Measurements from ENCODE around the gene PTTG1IP.
"Not testable (repeated sequence)": the region's sequence is repeated elsewhere in the genome, so short reads cannot be mapped to it uniquely, and the experiment has no call there.

PTTG1IP gene

DNA sequence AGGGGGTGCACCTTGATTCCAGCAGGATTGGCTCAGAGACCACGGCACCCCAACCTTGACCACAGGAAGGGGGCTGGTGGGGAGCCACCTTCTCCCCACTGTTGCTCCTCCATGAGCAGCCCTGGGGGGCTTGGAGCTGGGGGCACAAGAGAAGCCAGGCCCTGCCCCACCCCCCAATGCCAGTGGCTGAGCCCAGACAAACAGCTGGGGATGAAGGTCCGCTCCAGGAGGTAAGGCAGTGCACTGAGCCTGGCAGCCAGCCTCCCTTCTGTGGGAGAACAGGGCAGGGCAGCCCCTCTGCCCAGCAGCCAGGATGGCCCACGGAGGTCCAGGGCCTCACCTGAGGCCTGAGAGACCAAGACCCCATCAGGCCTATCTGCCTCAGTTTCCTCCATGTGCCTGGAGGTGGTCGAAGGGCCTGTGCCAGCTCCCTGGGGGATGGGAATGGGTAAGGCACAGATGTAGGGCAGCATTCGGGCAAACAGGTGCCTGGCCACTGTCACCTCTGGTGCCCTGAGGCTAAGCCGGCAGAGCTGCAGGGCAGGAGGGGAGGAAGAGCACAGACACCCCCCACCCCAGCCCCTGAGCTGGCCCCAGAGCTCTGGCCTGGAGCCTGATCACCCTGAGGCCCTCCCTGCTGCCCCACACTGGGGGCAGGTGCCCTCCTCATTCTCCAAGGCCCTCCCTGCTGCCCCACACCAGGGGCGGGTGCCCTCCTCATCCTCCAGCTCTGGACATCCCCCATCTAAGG is 40.1 kb upstream of the PTTG1IP start:
- peak overlapping the region; percentile 89 to 96 for H3K4me3 Mint-ChIP-seq
- ATAC-seq (replicated peaks), result no peak
- DNase-seq, result no peak
- H3K27ac Mint-ChIP-seq, result peak overlapping the region; percentile 84 to 95
- H3K9me3 Mint-ChIP-seq, result no peaks in the 10 kb centered on the region
- peaks cover 67 to 73% of the 10 kb centered on the region in 2 donors for H3K4me1 Mint-ChIP-seq (ENCODE audit: low read depth in 2 of 2)
- H3K27me3 Mint-ChIP-seq, result no peaks in the 10 kb centered on the region
- H3K36me3 Mint-ChIP-seq (ENCODE audit: insufficient read depth), result peaks cover 73% of the 10 kb centered on the region

DNA sequence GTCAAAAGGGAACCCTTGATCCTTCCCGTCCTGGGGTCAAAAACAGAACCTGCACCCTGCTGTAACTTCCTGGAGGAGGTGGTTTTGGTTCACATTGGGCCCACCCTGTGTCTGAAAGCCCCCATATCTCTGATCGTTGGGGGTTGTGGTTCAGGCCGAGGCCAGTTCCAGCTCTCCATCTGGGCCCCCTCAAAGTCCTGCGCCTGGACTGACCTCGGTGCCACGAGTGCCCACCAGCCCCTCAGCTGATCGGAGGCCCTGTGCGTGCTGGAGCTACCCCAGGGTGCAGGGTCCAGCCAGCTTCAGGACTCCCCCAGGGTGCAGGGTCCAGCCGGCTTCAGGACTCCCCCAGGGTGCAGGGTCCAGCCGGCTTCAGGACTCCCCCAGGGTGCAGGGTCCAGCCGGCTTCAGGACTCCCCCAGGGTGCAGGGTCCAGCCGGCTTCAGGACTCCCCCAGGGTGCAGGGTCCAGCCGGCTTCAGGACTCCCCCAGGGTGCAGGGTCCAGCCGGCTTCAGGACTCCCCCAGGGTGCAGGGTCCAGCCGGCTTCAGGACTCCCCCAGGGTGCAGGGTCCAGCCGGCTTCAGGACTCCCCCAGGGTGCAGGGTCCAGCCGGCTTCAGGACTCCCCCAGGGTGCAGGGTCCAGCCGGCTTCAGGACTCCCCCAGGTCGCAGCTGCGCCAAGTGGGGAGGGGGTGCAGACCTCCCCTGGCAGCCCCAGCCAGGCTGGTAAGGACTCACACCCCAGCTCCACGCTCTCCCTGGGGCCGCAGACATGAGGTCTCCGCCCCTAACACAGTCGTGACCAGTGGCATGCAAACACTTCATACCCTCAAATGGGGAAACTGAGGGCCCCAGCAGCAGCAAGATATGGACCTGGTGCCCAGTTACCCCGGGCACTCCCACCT is 39.3 kb upstream of the PTTG1IP start:
- DNase-seq; ATAC-seq (replicated peaks); H3K9me3 Mint-ChIP-seq; H3K27me3 Mint-ChIP-seq: not testable (repeated sequence)
- Mint-ChIP-seq H3K4me3 (peak overlapping the region; percentile 89 to 96), H3K4me1 (ENCODE audit: low read depth in 2 of 2) (peaks cover 62 to 66% of the 10 kb centered on the region in 2 donors), H3K36me3 (ENCODE audit: insufficient read depth) (peaks cover 72% of the 10 kb centered on the region), H3K27ac (peak overlapping the region; percentile 84 to 95)

DNA sequence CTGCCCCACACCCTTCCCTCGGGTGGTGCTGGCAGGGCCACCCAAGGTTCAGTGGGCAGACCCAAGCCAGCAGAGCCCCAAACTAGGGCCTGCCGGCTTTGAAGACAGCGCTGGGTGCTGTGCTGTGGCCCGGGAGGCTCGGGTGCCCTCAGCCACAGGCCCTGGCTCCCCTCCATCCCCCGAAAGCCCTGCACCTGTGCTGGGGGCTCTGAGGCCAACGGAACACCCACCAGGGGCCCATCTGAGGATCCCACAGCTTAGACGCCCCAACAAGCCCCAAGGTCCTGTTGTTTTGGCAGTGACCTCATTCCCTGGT is 38.6 kb upstream of the PTTG1IP start:
- H3K4me3 Mint-ChIP-seq, result peak overlapping the region; percentile 77 to 86

DNA sequence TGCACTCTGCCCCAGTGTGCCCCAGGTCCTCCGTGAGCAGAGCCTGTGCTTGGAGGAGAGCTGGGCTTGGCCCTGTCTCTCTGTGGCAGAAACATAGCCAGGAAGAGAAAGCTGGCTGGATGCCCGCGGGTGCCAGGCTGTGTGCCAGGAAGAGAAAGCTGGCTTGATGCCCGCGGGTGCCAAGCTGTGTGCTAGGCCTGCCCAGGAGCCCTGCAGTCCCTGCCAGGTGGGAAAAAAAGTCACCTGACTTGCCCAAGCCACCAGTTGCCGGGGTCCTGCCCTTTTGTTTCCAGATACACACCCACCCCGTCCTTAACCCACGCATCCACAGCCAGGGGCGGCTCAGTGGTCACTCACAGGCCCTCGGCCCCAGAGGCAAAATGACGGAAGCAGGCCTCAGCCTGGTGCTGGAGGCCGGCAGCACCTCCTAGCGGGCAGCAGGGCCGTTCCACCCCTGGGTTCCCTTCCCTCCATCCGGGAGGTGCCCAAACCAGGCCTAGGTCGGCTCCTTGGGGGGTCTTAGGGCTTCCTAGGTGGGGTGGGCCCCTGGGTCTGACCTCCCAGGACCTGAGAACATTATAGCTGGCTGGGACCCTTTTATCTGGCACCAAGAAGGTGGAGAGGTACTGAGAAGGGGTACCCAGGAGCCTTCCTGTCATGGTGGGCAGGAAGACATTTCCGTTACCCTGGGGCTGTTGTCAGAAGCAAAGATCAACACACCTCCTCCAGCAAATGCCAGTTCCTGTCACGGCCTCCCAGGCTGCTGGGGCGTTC is 38.1 kb upstream of the PTTG1IP start:
- no peaks in the 10 kb centered on the region for H3K9me3 Mint-ChIP-seq
- ATAC-seq (replicated peaks) (peak; percentile 68), DNase-seq (peak; percentile 59 to 62 (median 60))
- peak overlapping the region; percentile 77 to 86 for H3K4me3 Mint-ChIP-seq
- peaks cover 54 to 57% of the 10 kb centered on the region in 2 donors for H3K4me1 Mint-ChIP-seq (ENCODE audit: low read depth in 2 of 2)
- H3K27ac Mint-ChIP-seq, result peak overlapping the region; percentile 71 to 93
- H3K36me3 Mint-ChIP-seq (ENCODE audit: insufficient read depth), result peaks cover 72% of the 10 kb centered on the region
- H3K27me3 Mint-ChIP-seq, result no peaks in the 10 kb centered on the region

More for the DNA sequence above, 38.6 kb upstream of the PTTG1IP start:
- peak overlapping the region; percentile 71 to 93 for H3K27ac Mint-ChIP-seq
- H3K27me3 Mint-ChIP-seq, result no peaks in the 10 kb centered on the region
- no peak for DNase-seq
- H3K4me1 Mint-ChIP-seq (ENCODE audit: low read depth in 2 of 2), result peaks cover 57 to 61% of the 10 kb centered on the region in 2 donors
- peaks cover 72% of the 10 kb centered on the region for H3K36me3 Mint-ChIP-seq (ENCODE audit: insufficient read depth)
- ATAC-seq (replicated peaks), result no peak
- H3K9me3 Mint-ChIP-seq, result no peaks in the 10 kb centered on the region

DNA sequence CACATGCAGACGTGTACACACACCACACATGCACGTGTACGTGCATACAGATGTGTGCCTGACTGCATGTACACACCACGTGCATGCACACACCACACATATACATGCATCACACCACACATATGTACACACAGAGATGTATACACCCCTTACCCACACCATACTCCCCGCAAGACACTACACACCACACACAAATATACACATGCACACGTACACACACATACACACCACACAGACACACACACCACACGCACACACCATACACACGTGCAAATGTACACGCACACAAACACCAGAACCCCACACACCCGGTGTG is 37.5 kb upstream of the PTTG1IP start:
- no peak for ATAC-seq (replicated peaks)
- no peaks in the 10 kb centered on the region for H3K27me3 Mint-ChIP-seq
- DNase-seq, result no peak
- H3K36me3 Mint-ChIP-seq (ENCODE audit: insufficient read depth), result peaks cover 76% of the 10 kb centered on the region
- no peaks in the 10 kb centered on the region for H3K9me3 Mint-ChIP-seq
- peak overlapping the region; percentile 77 to 86 for H3K4me3 Mint-ChIP-seq
- peak overlapping the region; percentile 71 to 93 for H3K27ac Mint-ChIP-seq
- H3K4me1 Mint-ChIP-seq (ENCODE audit: low read depth in 2 of 2), result peaks cover 53 to 58% of the 10 kb centered on the region in 2 donors

DNA sequence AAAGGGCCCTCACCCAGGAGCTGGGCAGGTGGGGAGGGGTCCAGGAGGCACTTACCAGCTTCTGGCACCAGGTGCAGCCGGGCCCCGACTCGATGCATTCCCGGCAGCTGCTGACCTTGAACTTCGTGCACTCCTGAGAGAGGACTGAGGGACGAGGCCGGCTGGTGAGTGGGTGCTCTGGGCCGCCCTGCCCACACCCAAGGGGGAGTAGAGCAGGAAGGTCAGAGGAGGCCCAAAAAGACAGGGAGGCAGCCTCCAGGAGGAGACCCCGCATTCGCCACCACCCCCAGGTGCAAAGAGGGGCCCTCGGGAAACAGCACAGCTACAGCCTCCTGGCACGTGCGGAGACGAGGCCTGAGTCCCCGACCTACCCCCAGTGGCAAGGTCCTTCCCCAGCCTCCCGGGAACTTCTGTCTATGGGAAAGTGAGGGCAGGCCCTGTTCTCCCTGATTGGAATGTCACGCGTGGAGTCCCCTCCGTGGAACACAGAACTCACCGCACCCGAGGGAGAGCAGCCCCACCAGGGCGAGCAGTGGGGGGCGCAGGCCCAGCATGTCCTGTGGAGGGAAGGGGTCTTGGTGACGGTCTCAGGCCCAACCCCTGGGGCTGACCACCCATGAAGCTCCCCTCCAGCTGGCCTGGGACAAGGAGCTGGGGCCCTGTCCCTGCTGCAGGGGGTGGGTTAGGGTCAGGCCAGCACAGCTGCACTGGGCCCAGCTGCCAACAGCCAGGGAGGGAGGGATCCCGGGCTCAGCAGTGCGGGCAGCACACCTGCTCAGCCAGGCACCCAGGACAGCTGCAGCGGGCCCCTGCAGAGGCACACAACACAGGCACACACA is 37.0 kb upstream of the PTTG1IP start:
- H3K9me3 Mint-ChIP-seq, result no peaks in the 10 kb centered on the region
- no peaks in the 10 kb centered on the region for H3K27me3 Mint-ChIP-seq
- H3K36me3 Mint-ChIP-seq (ENCODE audit: insufficient read depth), result peaks cover 74% of the 10 kb centered on the region
- ATAC-seq (replicated peaks) (no peak), DNase-seq (no peak)
- peaks cover 48 to 56% of the 10 kb centered on the region in 2 donors for H3K4me1 Mint-ChIP-seq (ENCODE audit: low read depth in 2 of 2)
- peak overlapping the region; percentile 77 to 86 for H3K4me3 Mint-ChIP-seq
- peak overlapping the region; percentile 71 to 93 for H3K27ac Mint-ChIP-seq

DNA sequence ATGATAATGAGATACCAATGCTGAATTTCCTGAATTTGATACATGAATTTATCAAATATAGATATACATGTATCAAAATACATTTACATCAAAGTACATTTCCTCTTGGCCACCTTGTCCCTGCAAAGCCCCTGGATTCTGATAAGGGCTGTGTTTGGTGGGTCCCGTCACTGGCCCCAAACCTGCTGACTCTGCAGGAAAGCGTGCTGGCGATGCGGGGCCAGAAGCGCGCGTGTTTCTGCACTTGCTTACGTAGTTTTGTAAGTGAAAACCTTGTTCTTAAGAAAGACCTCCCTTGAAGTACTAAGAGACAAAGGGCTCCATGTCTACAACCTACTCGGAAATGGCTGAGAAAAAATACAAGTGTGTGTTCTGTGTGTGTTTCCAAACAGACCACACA is 36.2 kb upstream of the PTTG1IP start:
- H3K9me3 Mint-ChIP-seq, result no peaks in the 10 kb centered on the region
- peak overlapping the region; percentile 18 to 31 for H3K4me3 Mint-ChIP-seq
- ATAC-seq (replicated peaks) (no peak), DNase-seq (no peak)
- peaks cover 81% of the 10 kb centered on the region for H3K36me3 Mint-ChIP-seq (ENCODE audit: insufficient read depth)
- no peaks in the 10 kb centered on the region for H3K27me3 Mint-ChIP-seq
- H3K27ac Mint-ChIP-seq, result peak overlapping the region; percentile 54 to 61
- H3K4me1 Mint-ChIP-seq (ENCODE audit: low read depth in 2 of 2), result peaks cover 45 to 55% of the 10 kb centered on the region in 2 donors

DNA sequence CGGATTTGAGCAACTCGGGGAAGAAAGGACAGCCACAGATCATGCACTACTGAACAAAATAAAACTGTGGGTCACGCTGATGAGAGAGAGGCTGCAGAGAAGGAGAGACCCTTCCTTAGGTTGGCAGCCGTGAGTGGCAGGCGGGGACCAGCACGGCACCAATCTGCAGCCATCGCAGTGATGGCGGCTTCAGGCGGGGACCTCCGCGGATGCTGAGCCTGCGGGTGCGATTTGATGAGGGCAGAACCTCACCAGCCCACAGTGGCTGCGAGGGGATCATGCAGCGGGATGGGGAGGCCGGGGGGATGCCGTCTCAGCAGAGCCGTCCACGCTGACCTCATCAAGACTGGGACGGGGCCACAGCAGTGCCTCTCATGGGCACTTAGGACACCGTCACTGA is 35.4 kb upstream of the PTTG1IP start:
- peaks cover 82% of the 10 kb centered on the region for H3K36me3 Mint-ChIP-seq (ENCODE audit: insufficient read depth)

DNA sequence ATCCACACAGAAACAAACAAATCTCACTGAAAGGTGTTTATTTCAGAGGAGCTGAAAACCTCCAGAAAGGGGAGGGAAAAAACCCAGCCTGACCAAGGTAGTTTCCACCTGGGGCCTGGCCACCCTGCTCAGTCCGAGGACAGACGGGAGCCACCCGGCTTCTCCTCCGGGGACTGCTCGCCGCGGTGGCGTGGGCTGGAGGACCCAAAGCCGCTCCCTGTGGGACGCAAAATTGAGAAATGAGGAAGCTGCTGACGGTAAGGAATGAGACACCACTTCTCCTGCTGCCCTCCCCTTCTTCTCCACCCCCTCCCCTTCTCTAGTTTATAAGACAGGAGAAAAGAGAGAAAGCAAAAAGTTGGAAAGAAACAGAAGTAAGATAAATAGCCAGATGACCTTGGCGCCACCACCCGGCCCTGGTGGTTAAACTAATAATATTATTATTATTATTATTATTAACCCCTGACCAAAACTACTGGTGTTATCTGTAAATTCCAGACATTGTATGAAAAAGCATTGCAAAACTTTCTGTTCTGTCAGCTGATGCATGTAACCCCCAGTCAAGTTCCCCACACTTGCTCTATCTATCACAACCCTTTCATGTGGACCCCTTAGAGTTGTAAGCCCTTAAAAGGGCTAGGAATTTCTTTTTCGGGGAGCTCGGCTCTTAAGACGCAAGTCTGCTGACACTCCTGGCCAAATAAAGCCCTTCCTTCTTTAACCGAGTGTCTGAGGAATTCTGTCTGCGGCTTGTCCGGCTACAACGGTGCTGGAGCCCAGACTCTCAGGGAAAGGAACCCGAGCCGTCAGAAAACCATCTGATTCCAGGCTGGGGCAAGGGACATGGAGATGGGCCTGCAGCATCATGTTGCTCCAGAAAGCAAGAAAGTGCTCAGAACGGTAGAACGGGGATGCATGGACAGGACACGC is 34.7 kb upstream of the PTTG1IP start:
- Mint-ChIP-seq H3K4me3 (no peak overlapping the region), H3K4me1 (ENCODE audit: low read depth in 2 of 2) (peaks cover 41 to 47% of the 10 kb centered on the region in 2 donors), H3K36me3 (ENCODE audit: insufficient read depth) (peaks cover 87% of the 10 kb centered on the region), H3K27me3 (no peaks in the 10 kb centered on the region), H3K9me3 (no peaks in the 10 kb centered on the region), H3K27ac (peak overlapping the region; percentile 61 to 62)
- ATAC-seq (replicated peaks), result no peak
- no peak for DNase-seq

More for the DNA sequence above, 35.4 kb upstream of the PTTG1IP start:
- Mint-ChIP-seq H3K27ac (peak overlapping the region; percentile 61 to 62), H3K27me3 (no peaks in the 10 kb centered on the region), H3K4me1 (ENCODE audit: low read depth in 2 of 2) (peaks cover 44 to 53% of the 10 kb centered on the region in 2 donors), H3K4me3 (no peak overlapping the region), H3K9me3 (no peaks in the 10 kb centered on the region)
- no peak for DNase-seq
- no peak for ATAC-seq (replicated peaks)

DNA sequence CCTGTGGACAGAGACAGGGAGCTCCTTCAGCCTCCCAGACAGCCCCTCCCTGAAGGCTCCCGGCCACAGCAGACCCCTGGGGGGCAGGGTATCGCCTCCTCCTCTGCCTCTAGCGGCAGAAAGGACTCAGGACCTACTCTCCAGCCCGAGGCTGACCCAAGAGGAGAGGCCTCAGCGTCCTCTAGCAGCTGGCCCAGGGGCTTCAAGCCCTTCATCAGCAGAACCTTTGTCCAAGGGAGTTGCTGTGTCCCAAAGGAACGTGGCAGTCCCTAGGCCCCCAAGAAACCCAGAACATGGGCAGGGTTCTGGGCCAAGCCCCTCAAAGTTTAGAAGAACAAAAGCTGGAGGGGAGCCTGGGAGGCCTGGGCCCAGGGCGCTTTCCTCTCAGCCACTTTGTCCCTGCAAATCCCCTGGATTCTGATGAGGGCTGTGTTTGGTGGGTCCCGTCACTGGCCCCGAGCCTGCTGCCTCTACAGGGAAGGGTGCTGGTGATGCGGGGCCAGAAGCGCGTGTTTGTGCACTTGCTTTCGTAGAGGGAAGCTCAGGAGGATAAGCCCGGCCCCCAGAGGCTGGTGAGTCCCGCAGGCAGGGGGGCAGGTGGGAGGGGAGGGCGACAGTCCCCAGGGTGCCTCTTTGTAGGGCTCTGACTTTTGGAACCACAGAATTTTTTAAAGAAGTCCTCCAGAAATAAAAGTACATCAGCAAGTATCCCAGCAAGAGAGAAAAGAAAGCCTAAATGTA is 33.9 kb upstream of the PTTG1IP start:
- DNase-seq, result no peak
- no peaks in the 10 kb centered on the region for H3K27me3 Mint-ChIP-seq
- H3K36me3 Mint-ChIP-seq (ENCODE audit: insufficient read depth), result peaks cover 93% of the 10 kb centered on the region
- no peak overlapping the region for H3K4me3 Mint-ChIP-seq
- H3K27ac Mint-ChIP-seq, result no peak overlapping the region
- peaks cover 42 to 50% of the 10 kb centered on the region in 2 donors for H3K4me1 Mint-ChIP-seq (ENCODE audit: low read depth in 2 of 2)
- ATAC-seq (replicated peaks), result no peak
- no peaks in the 10 kb centered on the region for H3K9me3 Mint-ChIP-seq

DNA sequence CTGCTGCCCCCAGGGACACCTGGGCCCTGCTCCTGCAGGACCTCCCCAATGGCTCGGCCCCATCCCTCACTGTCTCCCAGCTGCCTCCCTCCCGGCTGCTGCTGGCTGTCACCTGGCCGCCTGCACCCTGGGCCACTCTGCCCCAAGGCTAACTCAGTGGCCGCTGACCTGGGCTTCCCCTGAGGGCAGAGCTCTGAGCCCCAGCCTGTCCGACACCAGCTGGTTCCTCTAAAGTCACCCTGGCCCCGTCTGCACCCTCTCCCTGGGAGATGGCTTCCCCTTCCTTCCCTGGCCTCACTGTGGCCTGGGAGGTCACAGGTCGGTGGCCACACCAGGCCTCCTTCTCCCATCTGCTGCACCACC is 32.2 kb upstream of the PTTG1IP start:
- H3K4me1 Mint-ChIP-seq (ENCODE audit: low read depth in 2 of 2), result peaks cover 29 to 34% of the 10 kb centered on the region in 2 donors
- H3K36me3 Mint-ChIP-seq (ENCODE audit: insufficient read depth), result peaks cover 92% of the 10 kb centered on the region
- ATAC-seq (replicated peaks) (no peak), DNase-seq (no peak)
- H3K4me3 Mint-ChIP-seq, result no peak overlapping the region
- no peaks in the 10 kb centered on the region for H3K27me3 Mint-ChIP-seq
- H3K9me3 Mint-ChIP-seq, result no peaks in the 10 kb centered on the region
- peak overlapping the region; percentile 59 to 73 for H3K27ac Mint-ChIP-seq

All from effector memory CD8-positive, alpha-beta T cell (primary cell).